H1 (cell line): ENCODE results near the gene FTSJ3. TPM values are rescaled to one million over a fixed set of nuclear protein-coding genes. Genes with fewer than 3 reads are reported as not detected.

Source experiments
- CTCF ChIA-PET: fragments of 300-600 bp; sonication (Branson Sonifier 250); formaldehyde crosslinking; loops from one replicate; lab custom pipeline; 2021; ENCODE audit not compliant: partially characterized antibody; lab: Charles Lee
- POLR2A ChIA-PET: fragments of 300-600 bp; sonication (Branson Sonifier 250); formaldehyde crosslinking; loops from one replicate; lab custom pipeline; 2021; ENCODE audit warnings: inconsistent platforms; ENCODE audit not compliant: partially characterized antibody; lab: Charles Lee
- DNase-seq, 2 experiments: peaks; one replicate each; pipeline versions ENCODE4 v3.0.0 to v3.0.0-alpha.2; 2010 to 2022; ENCODE audit warnings: low spot score in 2 of 2, low read depth in 1 of 2, mixed read lengths in 1 of 2
- FAIRE-seq: peaks from 2 replicates; lab custom pipeline; 2011; peaks lifted over from hg19 to GRCh38; lab: Jason Lieb, UNC
- H2AFZ ChIP-seq: 2 replicates; pipeline ENCODE4 v1.8.1; 2012; ENCODE audit warnings: low read length, inconsistent platforms
- H2AK5ac ChIP-seq: 2 replicates; pipeline ENCODE4 v1.6.1; 2013; ENCODE audit warnings: low read depth, low read length
- H2BK120ac ChIP-seq: replicated peaks from 2 replicates; pipeline ENCODE3; 2013; ENCODE audit warnings: low read depth, low read length, inconsistent platforms
- H2BK12ac ChIP-seq: 2 replicates; pipeline ENCODE4 v1.6.1; 2013; ENCODE audit warnings: low read depth, low read length
- H2BK15ac ChIP-seq: 2 replicates; pipeline ENCODE4 v1.6.1; 2013; ENCODE audit warnings: low read length
- H2BK20ac ChIP-seq: 2 replicates; pipeline ENCODE4 v1.6.1; 2013; ENCODE audit warnings: low read length
- H2BK5ac ChIP-seq: 2 replicates; pipeline ENCODE4 v1.6.1; 2013; ENCODE audit warnings: low read depth, low read length
- H3K14ac ChIP-seq: 2 replicates; pipeline ENCODE4 v1.6.1; 2013; ENCODE audit warnings: inconsistent platforms; ENCODE audit not compliant: insufficient read length
- H3K18ac ChIP-seq: 2 replicates; pipeline ENCODE4 v1.6.1; 2013; ENCODE audit warnings: low read length; ENCODE audit errors: extremely low read depth
- H3K23ac ChIP-seq: 2 replicates; pipeline ENCODE4 v1.6.1; 2013; ENCODE audit warnings: inconsistent platforms; ENCODE audit not compliant: insufficient read length
- H3K23me2 ChIP-seq: 2 replicates; pipeline ENCODE4 v1.6.1; 2013; ENCODE audit warnings: low read depth, low read length
- H3K27ac ChIP-seq: 2 replicates; pipeline ENCODE4 v1.6.1; 2011; ENCODE audit warnings: low read depth, low read length, inconsistent platforms
- H3K27me3 ChIP-seq, 4 experiments: replicated peaks in 1 of 4; 1 replicate in 1 of 4; 2 replicates in 3 of 4; pipeline versions ENCODE4 v1.6.1 to v1.8.1; 2011 to 2013; ENCODE audit warnings: low read length in 3 of 4, mild to moderate bottlenecking in 3 of 4, inconsistent platforms in 2 of 4, mixed read lengths in 2 of 4, moderate library complexity in 1 of 4; ENCODE audit not compliant: control insufficient read depth in 3 of 4, insufficient read depth in 3 of 4; ENCODE audit errors: extremely low read depth in 1 of 4
- H3K36me3 ChIP-seq, 4 experiments: 2 replicates each; pipeline versions ENCODE4 v1.6.1 to v1.8.1; 2011 to 2013; ENCODE audit warnings: mild to moderate bottlenecking in 4 of 4, low read length in 3 of 4, moderate library complexity in 2 of 4, control low read depth in 1 of 4, inconsistent platforms in 1 of 4; ENCODE audit not compliant: insufficient read depth in 4 of 4, control insufficient read depth in 2 of 4
- H3K4ac ChIP-seq: replicated peaks from 2 replicates; pipeline ENCODE3; 2013; ENCODE audit warnings: low read length, low read depth, mixed read lengths, inconsistent platforms; ENCODE audit not compliant: insufficient read length
- H3K4me1 ChIP-seq, 4 experiments: replicated peaks in 1 of 4; 1 replicate in 1 of 4; 2 replicates in 3 of 4; pipeline versions ENCODE4 v1.6.1 to v1.8.1; 2011 to 2013; ENCODE audit warnings: low read length in 3 of 4, inconsistent platforms in 2 of 4, mixed read lengths in 1 of 4; ENCODE audit not compliant: insufficient read depth in 4 of 4, control insufficient read depth in 3 of 4
- H3K4me2 ChIP-seq, 2 experiments: 2 replicates each; pipeline versions ENCODE4 v1.6.1 to v1.8.1; 2011 to 2013; ENCODE audit warnings: low read depth in 2 of 2, low read length in 2 of 2, control low read depth in 1 of 2, inconsistent platforms in 1 of 2, mild to moderate bottlenecking in 1 of 2; ENCODE audit not compliant: insufficient read depth in 1 of 2
- H3K4me3 ChIP-seq, 4 experiments: fragments of 200-600, 300-600 bp in 1 of 4; sonication (generic), shearing (Covaris generic), sonication (Bioruptor Twin) in 1 of 4; 2 replicates each; pipeline versions ENCODE4 v1.5.1 to v1.8.1; 2011 to 2016; ENCODE audit warnings: low read length in 4 of 4, low read depth in 3 of 4, control low read depth in 2 of 4, inconsistent platforms in 2 of 4, mild to moderate bottlenecking in 2 of 4, mixed read lengths in 1 of 4, moderate library complexity in 1 of 4; ENCODE audit not compliant: insufficient read depth in 2 of 4; ENCODE audit errors: extremely low read depth in 1 of 4
- H3K56ac ChIP-seq: replicated peaks from 2 replicates; pipeline ENCODE3; 2013; ENCODE audit warnings: low read depth, mild to moderate bottlenecking, mixed read lengths, low read length, inconsistent platforms; ENCODE audit not compliant: insufficient read length
- H3K79me1 ChIP-seq: 2 replicates; pipeline ENCODE4 v1.6.1; 2013; ENCODE audit warnings: low read depth, low read length, control low read depth
- H3K79me2 ChIP-seq, 2 experiments: 2 replicates each; pipeline versions ENCODE4 v1.6.1 to v1.8.1; 2012 to 2013; ENCODE audit warnings: low read length in 2 of 2, mild to moderate bottlenecking in 2 of 2, inconsistent platforms in 1 of 2; ENCODE audit not compliant: insufficient read depth in 2 of 2, control insufficient read depth in 1 of 2
- H3K9ac ChIP-seq, 4 experiments: replicated peaks in 1 of 4; 1 replicate in 1 of 4; 2 replicates in 3 of 4; pipeline versions ENCODE4 v1.6.1 to v1.8.1; 2011 to 2013; ENCODE audit warnings: low read depth in 3 of 4, low read length in 3 of 4, control low read depth in 2 of 4, mild to moderate bottlenecking in 2 of 4, moderate library complexity in 2 of 4, inconsistent platforms in 1 of 4; ENCODE audit errors: extremely low read depth in 1 of 4
- H3K9me3 ChIP-seq, 2 experiments: 2 replicates each; pipeline versions ENCODE4 v1.6.1 to v1.8.1; 2012 to 2013; ENCODE audit warnings: mild to moderate bottlenecking in 2 of 2, moderate library complexity in 2 of 2, control low read depth in 1 of 2, inconsistent platforms in 1 of 2, low read depth in 1 of 2, low read length in 1 of 2, mixed read lengths in 1 of 2; ENCODE audit not compliant: insufficient read depth in 2 of 2
- H4K20me1 ChIP-seq, 2 experiments: replicated peaks in 1 of 2; 2 replicates each; pipeline versions ENCODE3 to v1.8.1; 2011 to 2013; ENCODE audit warnings: inconsistent platforms in 2 of 2, low read length in 2 of 2, mild to moderate bottlenecking in 1 of 2; ENCODE audit not compliant: insufficient read depth in 2 of 2, control insufficient read depth in 1 of 2
- H4K5ac ChIP-seq: 2 replicates; pipeline ENCODE4 v1.6.1; 2013; ENCODE audit warnings: low read length, low read depth, mixed read lengths, inconsistent platforms; ENCODE audit not compliant: insufficient read length
- H4K8ac ChIP-seq: 2 replicates; pipeline ENCODE4 v1.8.0; 2013; ENCODE audit warnings: mild to moderate bottlenecking, moderate library complexity, low read length, inconsistent platforms; ENCODE audit not compliant: insufficient read depth; ENCODE audit errors: extremely low read depth
- H4K91ac ChIP-seq: replicated peaks from 2 replicates; pipeline ENCODE3; 2013; ENCODE audit warnings: low read length, mixed read lengths, inconsistent platforms; ENCODE audit not compliant: insufficient read length
- BRCA1 ChIP-seq: IDR thresholded peaks from 2 replicates; pipeline ENCODE4 v1.6.1; 2012; ENCODE audit warnings: low read depth, low read length, improper control_type of control experiment
- EGR1 ChIP-seq: IDR thresholded peaks from 2 replicates; pipeline ENCODE4 v1.6.1; 2011; ENCODE audit warnings: low read depth, low read length, borderline replicate concordance
- HDAC2 ChIP-seq, 2 experiments: fragments of 300-600 bp in 1 of 2; sonication (generic) in 1 of 2; IDR thresholded peaks; 2 replicates each; pipeline ENCODE4 v1.6.1; 2011 to 2012; ENCODE audit warnings: low read depth in 2 of 2, low read length in 2 of 2, mild to moderate bottlenecking in 2 of 2, moderate library complexity in 2 of 2, borderline replicate concordance in 1 of 2, inconsistent platforms in 1 of 2
- KDM5A ChIP-seq: fragments of 200-600 bp; IDR thresholded peaks from 2 replicates; pipeline ENCODE4 v1.7.1; 2012; ENCODE audit warnings: mild to moderate bottlenecking, low read length, inconsistent platforms, mixed read lengths
- SIN3A ChIP-seq, 2 experiments: IDR thresholded peaks in 1 of 2; conservative IDR thresholded peaks in 1 of 2; 2 replicates each; pipeline ENCODE4 v1.6.1; 2011 to 2012; ENCODE audit warnings: low read length in 2 of 2, improper control_type of control experiment in 1 of 2, low read depth in 1 of 2, mild to moderate bottlenecking in 1 of 2
- TCF12 ChIP-seq: IDR thresholded peaks from 2 replicates; pipeline ENCODE4 v1.6.1; 2011; ENCODE audit warnings: low read depth, mild to moderate bottlenecking, low read length
- YY1 ChIP-seq: IDR thresholded peaks from 2 replicates; pipeline ENCODE4 v1.6.1; 2011; ENCODE audit warnings: low read depth, mild to moderate bottlenecking, low read length
- WGBS, 2 experiments: shearing (Covaris generic) in 1 of 2; methylation state at CpG; one replicate each; pipeline versions ENCODE4 v1.1.6 to v1.1.7; 2013 to 2015; ENCODE audit warnings: low lambda C conversion rate in 2 of 2, mixed read lengths in 2 of 2, inconsistent platforms in 1 of 2, low coverage in 1 of 2, missing lambda C conversion rate in 1 of 2; ENCODE audit not compliant: insufficient replicate concordance in 2 of 2, insufficient coverage in 1 of 2, insufficient read length in 1 of 2; ENCODE audit errors: extremely low coverage in 1 of 2, missing lambda C conversion rate in 1 of 2; 5-methylcytosine and 5-hydroxymethylcytosine counted together
- polyA plus RNA-seq, 7 experiments: library from polyadenylated mRNA; depleted of rRNA in 3 of 7; stranded (reverse) in 5 of 7; unstranded in 2 of 7; fragments of >200 nt in 5 of 7; fragments of 200-250 nt in 2 of 7; gene quantifications; 1 replicate in 5 of 7; 2 replicates in 1 of 7; 4 replicates in 1 of 7; pipeline versions ENCODE4 v1.2.1 to v1.2.3, GENCODE V29; 2011 to 2013; ENCODE audit warnings: missing spikeins in 2 of 7, mixed read lengths in 2 of 7
- total RNA-seq: library from RNA; stranded (reverse); fragmentation: NEBNext Ultra II Directional; extraction: Animal tissue kit (Norgen Biotek cat#: 25700); gene quantifications from 2 replicates; pipeline ENCODE4 v1.2.1, GENCODE V29; 2021
- TF ChIP-seq, protein P1 (sequence below): IDR thresholded peaks from 2 replicates; pipeline ENCODE4 v1.6.1; 2012; ENCODE audit warnings: low read length, inconsistent platforms
- TF ChIP-seq, protein P2 (sequence below): IDR thresholded peaks from 2 replicates; pipeline ENCODE4 v1.6.1; 2011; ENCODE audit warnings: low read length, improper control_type of control experiment
- TF ChIP-seq, protein P3 (sequence below): IDR thresholded peaks from 2 replicates; pipeline ENCODE4 v1.6.1; 2011; ENCODE audit warnings: low read depth, mild to moderate bottlenecking, low read length; ENCODE audit not compliant: insufficient read depth

The FTSJ3 gene
- total and polyA plus RNA-seq, 2 of the 8 experiments (the other 6 are each of a cell fraction or from before 2014, with no cell fraction given), result 42.7 to 77.2 TPM

DNA sequence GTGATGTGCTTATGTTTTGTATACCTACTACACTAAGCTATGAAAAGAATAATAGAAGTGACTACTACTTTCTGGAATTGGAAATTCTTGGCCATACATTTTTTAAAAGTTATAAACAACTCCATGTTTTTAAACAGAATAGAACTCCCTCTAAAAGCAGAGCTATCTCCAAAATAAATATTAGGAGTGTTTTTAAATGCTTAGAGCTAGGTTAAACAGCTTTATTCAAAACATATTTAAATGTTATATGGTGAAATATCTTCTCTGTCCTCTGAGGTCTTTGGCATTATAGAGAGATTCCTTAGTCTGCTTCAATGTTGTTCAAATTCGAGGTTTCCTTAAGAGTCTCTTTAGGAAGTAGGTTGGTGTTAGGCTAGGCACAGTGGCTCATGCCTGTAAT is 23.1 kb downstream of the FTSJ3 start:
- no peak overlapping the region for H4K91ac ChIP-seq
- no peak overlapping the region for H2BK15ac ChIP-seq
- H3K4me3 ChIP-seq, result no peak overlapping the region
- no peak overlapping the region for H3K9ac ChIP-seq
- no peak overlapping the region for H4K8ac ChIP-seq
- no peak overlapping the region for H3K18ac ChIP-seq
- H4K20me1 ChIP-seq, result peaks cover 3% of the 10 kb centered on the region in 2 experiments
- H3K79me1 ChIP-seq, result no peaks in the 10 kb centered on the region; the same call in 1 of the 2 replicates
- H3K27me3 ChIP-seq, result no peaks in the 10 kb centered on the region
- H3K79me2 ChIP-seq, result no peaks in the 10 kb centered on the region
- H3K23ac ChIP-seq, result no peak overlapping the region
- H2AK5ac ChIP-seq, result no peak overlapping the region
- FAIRE-seq, result no peak
- DNase-seq, result peak in 1 of 2 experiments; percentile 8
- H3K4me2 ChIP-seq, result no peak overlapping the region
- H3K14ac ChIP-seq, result no peak overlapping the region
- no peaks in the 10 kb centered on the region for H3K4me1 ChIP-seq
- H3K27ac ChIP-seq, result no peak overlapping the region
- no peak overlapping the region for H2BK20ac ChIP-seq
- ChIA-PET POLR2A (interaction anchor here (1.0 to 2.0 kb wide), 9 partner anchors 9 to 31 kb away, joined by 3 to 8 read pairs (median 5); partner anchors contain the start of genes CCDC47 and DDX42), CTCF (interaction anchor here (0.7 to 1.6 kb wide), 7 partner anchors 10 to 378 kb away, joined by 3 to 6 read pairs (median 3); partner anchors contain the start of genes CCDC47 and DDX42)
- peaks cover 32 to 95% (median 74%) of the 10 kb centered on the region in 4 experiments for H3K36me3 ChIP-seq
- no peak overlapping the region for H3K4ac ChIP-seq
- H3K56ac ChIP-seq, result no peak overlapping the region
- no peaks in the 10 kb centered on the region for H3K23me2 ChIP-seq
- H2BK12ac ChIP-seq, result no peak overlapping the region
- no peak overlapping the region for H2BK5ac ChIP-seq
- 95% methylated on average over 1 of the region's 1 CpG; no CpG with 5 or more reads in 1 of the 2 experiments for WGBS, 2 experiments
- H3K9me3 ChIP-seq, result no peaks in the 10 kb centered on the region
- no peak overlapping the region for H2AFZ ChIP-seq
- no peak overlapping the region for H4K5ac ChIP-seq
- H2BK120ac ChIP-seq, result no peak overlapping the region
- TF ChIP-seq SIN3A (conservative IDR thresholded peaks at IDR 0.05 in 1 of 2, IDR thresholded peaks at IDR 0.05 in 1 of 2; ENCODE audit: low read depth in 1 of 2, low read length in 2 of 2), result no peak
- TF ChIP-seq BRCA1, result no peak
- TF ChIP-seq, protein P1, sequence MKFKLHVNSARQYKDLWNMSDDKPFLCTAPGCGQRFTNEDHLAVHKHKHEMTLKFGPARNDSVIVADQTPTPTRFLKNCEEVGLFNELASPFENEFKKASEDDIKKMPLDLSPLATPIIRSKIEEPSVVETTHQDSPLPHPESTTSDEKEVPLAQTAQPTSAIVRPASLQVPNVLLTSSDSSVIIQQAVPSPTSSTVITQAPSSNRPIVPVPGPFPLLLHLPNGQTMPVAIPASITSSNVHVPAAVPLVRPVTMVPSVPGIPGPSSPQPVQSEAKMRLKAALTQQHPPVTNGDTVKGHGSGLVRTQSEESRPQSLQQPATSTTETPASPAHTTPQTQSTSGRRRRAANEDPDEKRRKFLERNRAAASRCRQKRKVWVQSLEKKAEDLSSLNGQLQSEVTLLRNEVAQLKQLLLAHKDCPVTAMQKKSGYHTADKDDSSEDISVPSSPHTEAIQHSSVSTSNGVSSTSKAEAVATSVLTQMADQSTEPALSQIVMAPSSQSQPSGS, result no peak
- TF ChIP-seq EGR1, result no peak
- TF ChIP-seq KDM5A, result no peak
- TF ChIP-seq, protein P2, sequence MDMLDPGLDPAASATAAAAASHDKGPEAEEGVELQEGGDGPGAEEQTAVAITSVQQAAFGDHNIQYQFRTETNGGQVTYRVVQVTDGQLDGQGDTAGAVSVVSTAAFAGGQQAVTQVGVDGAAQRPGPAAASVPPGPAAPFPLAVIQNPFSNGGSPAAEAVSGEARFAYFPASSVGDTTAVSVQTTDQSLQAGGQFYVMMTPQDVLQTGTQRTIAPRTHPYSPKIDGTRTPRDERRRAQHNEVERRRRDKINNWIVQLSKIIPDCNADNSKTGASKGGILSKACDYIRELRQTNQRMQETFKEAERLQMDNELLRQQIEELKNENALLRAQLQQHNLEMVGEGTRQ, result no peak
- TF ChIP-seq TCF12, result no peak
- TF ChIP-seq YY1, result no peak
- TF ChIP-seq HDAC2 (IDR thresholded peaks at IDR 0.05; ENCODE audit: borderline replicate concordance in 1 of 2, low read depth in 2 of 2, low read length in 2 of 2), result no peak
- TF ChIP-seq, protein P3, sequence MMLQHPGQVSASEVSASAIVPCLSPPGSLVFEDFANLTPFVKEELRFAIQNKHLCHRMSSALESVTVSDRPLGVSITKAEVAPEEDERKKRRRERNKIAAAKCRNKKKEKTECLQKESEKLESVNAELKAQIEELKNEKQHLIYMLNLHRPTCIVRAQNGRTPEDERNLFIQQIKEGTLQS, result no peak
